H9 (cell line): Measurements from ENCODE around the gene ARMC5. TPM values are rescaled to one million over a fixed set of nuclear protein-coding genes. Genes with fewer than 3 reads are reported as not detected.

ENCODE experiments used
- DNase-seq: peaks from one replicate; pipeline ENCODE4 v3.0.0-alpha.2; 2017
- H2AFZ ChIP-seq: one replicate; pipeline ENCODE4 v1.6.1; 2013; ENCODE audit warnings: mild to moderate bottlenecking, low read length, control low read depth, moderate library complexity
- H2AK5ac ChIP-seq: 2 replicates; pipeline ENCODE4 v1.6.1; 2013; ENCODE audit warnings: low read length, control low read depth, mixed read lengths; ENCODE audit not compliant: insufficient read length
- H2BK120ac ChIP-seq: one replicate; pipeline ENCODE4 v1.6.1; 2013; ENCODE audit warnings: low read depth, mild to moderate bottlenecking, low read length, control low read depth, inconsistent platforms; ENCODE audit not compliant: poor library complexity, severe bottlenecking
- H2BK12ac ChIP-seq: 2 replicates; pipeline ENCODE4 v1.6.1; 2013; ENCODE audit warnings: low read length, control low read depth, mixed read lengths, low read depth; ENCODE audit not compliant: insufficient read length
- H2BK15ac ChIP-seq: 2 replicates; pipeline ENCODE4 v1.6.1; 2013; ENCODE audit warnings: low read depth, low read length, control low read depth
- H2BK20ac ChIP-seq: one replicate; pipeline ENCODE4 v1.6.1; 2013; ENCODE audit warnings: low read depth, mild to moderate bottlenecking, low read length, control low read depth, inconsistent platforms; ENCODE audit not compliant: poor library complexity, severe bottlenecking
- H2BK5ac ChIP-seq: 2 replicates; pipeline ENCODE4 v1.6.1; 2013; ENCODE audit warnings: low read length, control low read depth, mixed read lengths; ENCODE audit not compliant: insufficient read length
- H3K14ac ChIP-seq: 2 replicates; pipeline ENCODE4 v1.6.1; 2013; ENCODE audit warnings: low read length, control low read depth; ENCODE audit not compliant: insufficient read depth
- H3K18ac ChIP-seq: 2 replicates; pipeline ENCODE4 v1.6.1; 2013; ENCODE audit warnings: low read depth, mild to moderate bottlenecking, mixed read lengths, low read length, control low read depth; ENCODE audit not compliant: insufficient read length
- H3K23ac ChIP-seq: 2 replicates; pipeline ENCODE4 v1.6.1; 2013; ENCODE audit warnings: low read length, control low read depth, mixed read lengths, low read depth; ENCODE audit not compliant: insufficient read length
- H3K23me2 ChIP-seq: 2 replicates; pipeline ENCODE4 v1.6.1; 2013; ENCODE audit warnings: low read depth, mild to moderate bottlenecking, mixed read lengths, low read length, control low read depth; ENCODE audit not compliant: insufficient read length, poor library complexity, severe bottlenecking
- H3K27ac ChIP-seq: 2 replicates; pipeline ENCODE4 v1.5.1; 2013; ENCODE audit warnings: low read length, control low read depth, mixed read lengths, low read depth; ENCODE audit not compliant: insufficient read length
- H3K27me3 ChIP-seq: 2 replicates; pipeline ENCODE4 v1.6.1; 2013; ENCODE audit warnings: low read length, control low read depth, inconsistent platforms; ENCODE audit not compliant: insufficient read depth
- H3K4ac ChIP-seq: 2 replicates; pipeline ENCODE4 v1.6.1; 2013; ENCODE audit warnings: low read depth, mild to moderate bottlenecking, control low read depth, inconsistent platforms, low read length, moderate library complexity
- H3K4me1 ChIP-seq: 2 replicates; pipeline ENCODE4 v1.6.1; 2013; ENCODE audit warnings: low read length, control low read depth, inconsistent platforms; ENCODE audit not compliant: insufficient read depth
- H3K4me2 ChIP-seq: 2 replicates; pipeline ENCODE4 v1.6.1; 2013; ENCODE audit warnings: low read length, control low read depth, mixed read lengths; ENCODE audit not compliant: insufficient read length, insufficient read depth
- H3K56ac ChIP-seq: 2 replicates; pipeline ENCODE4 v1.6.1; 2013; ENCODE audit warnings: low read depth, mild to moderate bottlenecking, mixed read lengths, low read length, control low read depth; ENCODE audit not compliant: insufficient read length
- H3K79me1 ChIP-seq: 2 replicates; pipeline ENCODE4 v1.6.1; 2013; ENCODE audit warnings: low read depth, mild to moderate bottlenecking, moderate library complexity, low read length, control low read depth, inconsistent platforms; ENCODE audit not compliant: insufficient read depth, poor library complexity, severe bottlenecking
- H3K79me2 ChIP-seq: 2 replicates; pipeline ENCODE4 v1.6.1; 2013; ENCODE audit warnings: low read length, control low read depth, inconsistent platforms; ENCODE audit not compliant: insufficient read depth
- H3K9ac ChIP-seq: 2 replicates; pipeline ENCODE4 v1.6.1; 2013; ENCODE audit warnings: low read length, control low read depth, mixed read lengths; ENCODE audit not compliant: insufficient read length; ENCODE audit errors: extremely low read depth
- H3K9me3 ChIP-seq: one replicate; pipeline ENCODE4 v1.6.1; 2013; ENCODE audit warnings: low read depth, low read length, inconsistent platforms; ENCODE audit not compliant: control insufficient read depth
- H3T11ph ChIP-seq: one replicate; pipeline ENCODE4 v1.6.1; 2013; ENCODE audit warnings: mild to moderate bottlenecking, low read length, control low read depth, inconsistent platforms
- H4K20me1 ChIP-seq: one replicate; pipeline ENCODE4 v1.6.1; 2013; ENCODE audit not compliant: control insufficient read depth, insufficient read length, insufficient read depth
- H4K5ac ChIP-seq: 2 replicates; pipeline ENCODE4 v1.6.1; 2013; ENCODE audit warnings: low read depth, mild to moderate bottlenecking, mixed read lengths, low read length, control low read depth; ENCODE audit not compliant: insufficient read length
- H4K8ac ChIP-seq: replicated peaks from 2 replicates; pipeline ENCODE4 v1.6.1; 2013; ENCODE audit warnings: low read length, control low read depth, mixed read lengths, low read depth; ENCODE audit not compliant: insufficient read length
- H4K91ac ChIP-seq: 2 replicates; pipeline ENCODE4 v1.6.1; 2013; ENCODE audit warnings: low read depth, mild to moderate bottlenecking, moderate library complexity, mixed read lengths, low read length, control low read depth; ENCODE audit not compliant: insufficient read length
- H3K27ac Mint-ChIP-seq, 3 experiments: 2 replicates in 2 of 3; 3 replicates in 1 of 3; pipeline ENCODE4 v1.8.0; 2020 to 2021; ENCODE audit warnings: mixed read lengths in 3 of 3, mild to moderate bottlenecking in 1 of 3, moderate library complexity in 1 of 3
- H3K27me3 Mint-ChIP-seq: 2 replicates; pipeline ENCODE4 v1.8.0; 2021; ENCODE audit warnings: low read depth, mild to moderate bottlenecking, moderate library complexity, mixed read lengths
- H3K36me3 Mint-ChIP-seq, 3 experiments: 2 replicates in 2 of 3; 3 replicates in 1 of 3; pipeline ENCODE4 v1.8.0; 2020 to 2021; ENCODE audit warnings: low read depth in 3 of 3, mixed read lengths in 3 of 3; ENCODE audit not compliant: insufficient read depth in 1 of 3
- H3K4me1 Mint-ChIP-seq, 2 experiments: 2 replicates each; pipeline ENCODE4 v1.8.0; 2020; ENCODE audit warnings: mixed read lengths in 2 of 2
- H3K4me3 Mint-ChIP-seq, 2 experiments: 2 replicates in 1 of 2; 3 replicates in 1 of 2; pipeline ENCODE4 v1.8.0; 2020 to 2021; ENCODE audit warnings: mild to moderate bottlenecking in 2 of 2, mixed read lengths in 2 of 2, moderate library complexity in 1 of 2
- H3K9me3 Mint-ChIP-seq, 2 experiments: 2 replicates in 1 of 2; 3 replicates in 1 of 2; pipeline ENCODE4 v1.8.0; 2020; ENCODE audit warnings: mild to moderate bottlenecking in 2 of 2, mixed read lengths in 2 of 2, moderate library complexity in 1 of 2
- WGBS: extraction: QIAGEN DNeasy Blood & Tissue Kit; methylation state at CpG from one replicate; pipeline ENCODE4 v1.1.7; 2013; ENCODE audit warnings: missing lambda C conversion rate, low lambda C conversion rate, mixed read lengths; ENCODE audit not compliant: insufficient read length; ENCODE audit errors: extremely low coverage; 5-methylcytosine and 5-hydroxymethylcytosine counted together
- total RNA-seq: library from RNA; stranded (reverse); gene quantifications from 2 replicates; pipeline ENCODE4 v1.2.1, GENCODE V29; 2021
- TF ChIP-seq, protein P1 (sequence below): fragments of 200-600 bp; sonication (generic); conservative IDR thresholded peaks from 3 replicates; pipeline ENCODE4 v1.8.0; 2021; ENCODE audit warnings: antibody characterized with exemption, mild to moderate bottlenecking

Gene ARMC5
- total RNA-seq, 1 experiment from 2014 or later: 18.7 TPM

DNA sequence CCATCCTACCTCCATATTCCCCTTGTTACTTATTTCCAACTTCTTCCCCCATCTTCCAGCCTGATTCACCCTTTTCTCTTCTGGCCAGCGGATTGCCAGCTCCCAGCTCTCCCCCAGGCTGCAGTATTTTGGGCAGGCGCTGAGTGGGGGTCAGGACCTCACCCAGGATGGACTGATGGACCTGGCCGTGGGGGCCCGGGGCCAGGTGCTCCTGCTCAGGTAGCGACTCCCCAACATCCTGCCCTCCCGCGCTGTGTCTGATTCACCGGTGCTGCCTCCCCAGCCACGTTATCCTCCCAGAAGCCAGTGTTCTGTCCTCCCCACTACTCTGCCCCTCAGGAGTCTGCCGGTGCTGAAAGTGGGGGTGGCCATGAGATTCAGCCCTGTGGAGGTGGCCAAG lies 46.6 kb upstream of the ARMC5 start:
- Mint-ChIP-seq H3K4me3 (no peak overlapping the region), H3K27ac (peak overlapping the region in 1 of 3 experiments; percentile 41; a peak in 1 of 7 replicates), H3K4me1 (peaks cover 6% of the 10 kb centered on the region in 2 experiments; a peak in 3 of 4 replicates), H3K27me3 (peaks cover 33% of the 10 kb centered on the region), H3K36me3 (no peaks in the 10 kb centered on the region), H3K9me3 (peaks cover 0 to 2% of the 10 kb centered on the region in 2 experiments; a peak in 2 of 5 replicates)
- Histone ChIP-seq H4K8ac (no peak overlapping the region), H4K91ac (no peak overlapping the region), H3K27ac (no peak overlapping the region), H4K20me1 (no peaks in the 10 kb centered on the region), H2BK20ac (no peak overlapping the region), H3K4me2 (no peak overlapping the region), H3T11ph (no peak overlapping the region), H3K79me2 (no peaks in the 10 kb centered on the region), H3K79me1 (no peaks in the 10 kb centered on the region), H3K14ac (no peak overlapping the region), H3K23ac (no peak overlapping the region), H3K9me3 (no peaks in the 10 kb centered on the region), H2AK5ac (no peak overlapping the region), H3K23me2 (no peaks in the 10 kb centered on the region), H3K4ac (no peak overlapping the region), H4K5ac (no peak overlapping the region), H3K9ac (no peak overlapping the region), H3K56ac (no peak overlapping the region), H2AFZ (no peak overlapping the region), H2BK15ac (no peak overlapping the region), H2BK12ac (no peak overlapping the region), H2BK5ac (no peak overlapping the region), H2BK120ac (no peak overlapping the region), H3K4me1 (no peaks in the 10 kb centered on the region), H3K27me3 (no peaks in the 10 kb centered on the region), H3K18ac (no peak overlapping the region)
- DNase-seq: no peak
- no CpG with 5 or more reads among the region's 10 CpGs for WGBS
- TF ChIP-seq, protein P1, sequence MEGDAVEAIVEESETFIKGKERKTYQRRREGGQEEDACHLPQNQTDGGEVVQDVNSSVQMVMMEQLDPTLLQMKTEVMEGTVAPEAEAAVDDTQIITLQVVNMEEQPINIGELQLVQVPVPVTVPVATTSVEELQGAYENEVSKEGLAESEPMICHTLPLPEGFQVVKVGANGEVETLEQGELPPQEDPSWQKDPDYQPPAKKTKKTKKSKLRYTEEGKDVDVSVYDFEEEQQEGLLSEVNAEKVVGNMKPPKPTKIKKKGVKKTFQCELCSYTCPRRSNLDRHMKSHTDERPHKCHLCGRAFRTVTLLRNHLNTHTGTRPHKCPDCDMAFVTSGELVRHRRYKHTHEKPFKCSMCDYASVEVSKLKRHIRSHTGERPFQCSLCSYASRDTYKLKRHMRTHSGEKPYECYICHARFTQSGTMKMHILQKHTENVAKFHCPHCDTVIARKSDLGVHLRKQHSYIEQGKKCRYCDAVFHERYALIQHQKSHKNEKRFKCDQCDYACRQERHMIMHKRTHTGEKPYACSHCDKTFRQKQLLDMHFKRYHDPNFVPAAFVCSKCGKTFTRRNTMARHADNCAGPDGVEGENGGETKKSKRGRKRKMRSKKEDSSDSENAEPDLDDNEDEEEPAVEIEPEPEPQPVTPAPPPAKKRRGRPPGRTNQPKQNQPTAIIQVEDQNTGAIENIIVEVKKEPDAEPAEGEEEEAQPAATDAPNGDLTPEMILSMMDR: no peak
